MCF 10A (cell line): Measurements from ENCODE around the gene IGF2BP3. TPM values are rescaled to one million over a fixed set of nuclear protein-coding genes. Genes with fewer than 3 reads are reported as not detected.
"Not testable (repeated sequence)": the region's sequence is repeated elsewhere in the genome, so short reads cannot be mapped to it uniquely, and the experiment has no call there.

Source experiments
- BruUV-seq: library from RNA; stranded (reverse); fragments of 400-500 nt; replicated peaks from 2 replicates; lab custom pipeline; 2021; lab: Mats Ljungman, UMichigan
- CTCF ChIA-PET: fragments of 300-600 bp; sonication (Branson Sonifier 250); formaldehyde crosslinking; extraction: SDS; loops from one replicate; lab custom pipeline; 2021; ENCODE audit warnings: antibody characterized with exemption, inconsistent platforms; lab: Yijun Ruan, JAX
- POLR2A ChIA-PET: fragments of 300-600, 350-650 bp; sonication (Branson Sonifier 250); formaldehyde crosslinking; extraction: SDS; loops from one replicate; lab custom pipeline; 2020; ENCODE audit warnings: antibody characterized with exemption, inconsistent platforms; lab: Yijun Ruan, JAX
- DNase-seq: peaks from one replicate; pipeline ENCODE4 v3.0.0-alpha.2; 2018; ENCODE audit not compliant: unreplicated experiment
- H3K27ac Mint-ChIP-seq: one replicate; pipeline ENCODE4 v1.8.0; 2022; ENCODE audit warnings: mild to moderate bottlenecking, low read depth, mixed read lengths; ENCODE audit not compliant: unreplicated experiment
- H3K27me3 Mint-ChIP-seq: one replicate; pipeline ENCODE4 v1.8.0; 2022; ENCODE audit warnings: mixed read lengths; ENCODE audit not compliant: insufficient read depth, unreplicated experiment
- H3K36me3 Mint-ChIP-seq: one replicate; pipeline ENCODE4 v1.8.0; 2022; ENCODE audit warnings: mild to moderate bottlenecking, moderate library complexity, mixed read lengths; ENCODE audit not compliant: insufficient read depth, unreplicated experiment
- H3K4me1 Mint-ChIP-seq: one replicate; pipeline ENCODE4 v1.8.0; 2022; ENCODE audit warnings: mixed read lengths; ENCODE audit not compliant: insufficient read depth, unreplicated experiment
- H3K4me3 Mint-ChIP-seq: one replicate; pipeline ENCODE4 v1.8.0; 2022; ENCODE audit warnings: mild to moderate bottlenecking, moderate library complexity, mixed read lengths; ENCODE audit not compliant: unreplicated experiment
- H3K9me3 Mint-ChIP-seq: one replicate; pipeline ENCODE4 v1.8.0; 2022; ENCODE audit warnings: mixed read lengths; ENCODE audit not compliant: unreplicated experiment
- intact Hi-C: fragments of 100-400 bp; cut with micrococcal nuclease; formaldehyde crosslinking; loops from 2 replicates; pipeline ENCODE4 v1.14.1; 2022
- total RNA-seq: library from RNA; stranded (reverse); gene quantifications from 2 replicates; pipeline ENCODE4 v1.2.3, GENCODE V29; 2022
- TF ChIP-seq, protein P1 (sequence below): fragments of 200-600 bp; IDR thresholded peaks from one replicate; pipeline ENCODE4 v1.8.0; 2022; ENCODE audit warnings: antibody characterized with exemption, mild to moderate bottlenecking; ENCODE audit not compliant: unreplicated experiment

IGF2BP3 gene
- total RNA-seq, 1 experiment from 2014 or later = 29.8 TPM

DNA sequence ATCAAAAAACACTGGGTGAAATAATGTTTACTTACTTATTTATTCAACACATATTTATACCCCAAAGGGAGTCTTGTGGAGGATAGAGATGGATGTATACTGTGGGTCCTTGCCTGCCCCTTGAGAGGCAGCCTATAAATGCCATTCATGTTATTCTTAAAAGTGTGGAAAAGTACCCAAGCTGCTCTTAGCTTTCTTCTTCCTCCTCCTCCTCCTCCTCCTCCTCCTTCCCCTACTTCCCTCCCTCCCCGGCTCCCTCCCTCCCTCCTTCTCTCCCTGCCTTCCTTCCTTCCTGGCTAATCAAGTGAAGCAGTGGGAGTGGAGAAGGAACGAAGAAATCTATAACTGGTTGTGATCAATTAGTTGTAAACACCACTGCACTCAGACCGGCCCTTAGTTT lies 21.2 kb upstream of the IGF2BP3 start:
- ChIA-PET POLR2A (interaction anchor here (1.1 kb wide), 1 partner anchor 11 kb away, joined by 3 read pairs; no protein-coding TSS in a partner anchor), CTCF (no interaction called here)
- no peak for DNase-seq
- BruUV-seq = no TSS peak
- Mint-ChIP-seq H3K4me3 (no peak overlapping the region), H3K27ac (no peak overlapping the region), H3K36me3 (no peaks in the 10 kb centered on the region), H3K27me3 (no peaks in the 10 kb centered on the region), H3K4me1 (no peaks in the 10 kb centered on the region), H3K9me3 (no peaks in the 10 kb centered on the region)
- TF ChIP-seq, protein P1, sequence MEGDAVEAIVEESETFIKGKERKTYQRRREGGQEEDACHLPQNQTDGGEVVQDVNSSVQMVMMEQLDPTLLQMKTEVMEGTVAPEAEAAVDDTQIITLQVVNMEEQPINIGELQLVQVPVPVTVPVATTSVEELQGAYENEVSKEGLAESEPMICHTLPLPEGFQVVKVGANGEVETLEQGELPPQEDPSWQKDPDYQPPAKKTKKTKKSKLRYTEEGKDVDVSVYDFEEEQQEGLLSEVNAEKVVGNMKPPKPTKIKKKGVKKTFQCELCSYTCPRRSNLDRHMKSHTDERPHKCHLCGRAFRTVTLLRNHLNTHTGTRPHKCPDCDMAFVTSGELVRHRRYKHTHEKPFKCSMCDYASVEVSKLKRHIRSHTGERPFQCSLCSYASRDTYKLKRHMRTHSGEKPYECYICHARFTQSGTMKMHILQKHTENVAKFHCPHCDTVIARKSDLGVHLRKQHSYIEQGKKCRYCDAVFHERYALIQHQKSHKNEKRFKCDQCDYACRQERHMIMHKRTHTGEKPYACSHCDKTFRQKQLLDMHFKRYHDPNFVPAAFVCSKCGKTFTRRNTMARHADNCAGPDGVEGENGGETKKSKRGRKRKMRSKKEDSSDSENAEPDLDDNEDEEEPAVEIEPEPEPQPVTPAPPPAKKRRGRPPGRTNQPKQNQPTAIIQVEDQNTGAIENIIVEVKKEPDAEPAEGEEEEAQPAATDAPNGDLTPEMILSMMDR = no peak
- intact Hi-C loops = no loop called here

DNA sequence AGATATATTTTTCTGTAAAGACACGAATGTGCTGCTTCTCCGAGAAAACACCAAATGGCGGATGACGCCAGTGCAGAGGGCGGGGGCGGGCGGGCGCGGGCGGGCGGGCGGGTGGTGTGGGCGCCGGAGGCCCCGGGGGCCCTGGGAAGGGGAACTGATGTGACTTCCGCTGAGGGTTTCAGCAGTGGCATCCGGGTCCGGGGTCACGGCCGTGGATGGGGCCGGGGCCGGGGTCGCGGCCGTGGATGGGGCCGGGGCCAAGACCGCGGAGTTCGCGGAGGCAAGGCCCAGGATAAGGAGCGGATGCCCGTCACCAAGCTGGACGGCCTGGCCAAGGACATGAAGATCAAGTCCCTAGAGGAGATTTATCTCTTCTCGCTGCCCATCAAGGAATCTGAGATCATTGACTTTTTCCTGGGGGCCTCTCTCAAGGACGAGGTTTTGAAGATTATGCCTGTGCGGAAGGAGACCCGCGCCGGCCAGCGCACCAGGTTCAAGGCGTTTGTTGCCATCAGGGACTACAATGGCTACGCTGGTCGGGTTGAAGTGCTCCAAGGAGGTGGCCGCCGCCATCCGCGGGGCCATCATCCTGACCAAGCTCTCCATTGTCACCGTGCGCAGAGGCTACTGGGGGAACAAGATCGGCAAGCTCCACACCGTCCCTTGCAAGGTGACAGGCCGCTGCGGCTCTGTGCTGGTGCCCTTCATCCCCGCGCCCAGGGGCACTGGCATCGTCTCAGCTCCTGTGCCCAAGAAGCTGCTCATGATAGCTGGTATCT lies 20.3 kb upstream of the IGF2BP3 start:
- H3K9me3 Mint-ChIP-seq = no peaks in the 10 kb centered on the region
- TF ChIP-seq, protein P1 = no peak
- no TSS peak for BruUV-seq
- no peak overlapping the region for H3K27ac Mint-ChIP-seq
- ChIA-PET POLR2A (interaction anchor here (0.6 to 1.2 kb wide), 4 partner anchors 12 to 143 kb away, joined by 3 read pairs; no protein-coding TSS in a partner anchor), CTCF (interaction anchor here (0.7 to 1.0 kb wide), 2 partner anchors 214 to 218 kb away, joined by 3 read pairs; no protein-coding TSS in a partner anchor)
- H3K27me3 Mint-ChIP-seq = no peaks in the 10 kb centered on the region
- H3K36me3 Mint-ChIP-seq = no peaks in the 10 kb centered on the region
- no peaks in the 10 kb centered on the region for H3K4me1 Mint-ChIP-seq
- no peak overlapping the region for H3K4me3 Mint-ChIP-seq
- intact Hi-C loops = no loop called here
- DNase-seq = no peak

GRCh38 chr7:23488714-23489113 lies 18.4 kb upstream of the IGF2BP3 start:
- H3K4me1 Mint-ChIP-seq, intact Hi-C loops, DNase-seq, CTCF ChIA-PET, H3K27me3 Mint-ChIP-seq, BruUV-seq, POLR2A ChIA-PET, H3K4me3 Mint-ChIP-seq, H3K27ac Mint-ChIP-seq, H3K9me3 Mint-ChIP-seq, H3K36me3 Mint-ChIP-seq: not testable (repeated sequence)

GRCh38 chr7:23487670-23488069 lies 17.4 kb upstream of the IGF2BP3 start:
- no peak overlapping the region for H3K4me3 Mint-ChIP-seq
- TSS peak; percentile 35 for BruUV-seq
- H3K27me3 Mint-ChIP-seq = peaks cover 6% of the 10 kb centered on the region
- H3K36me3 Mint-ChIP-seq = no peaks in the 10 kb centered on the region
- CTCF ChIA-PET = interaction anchor here (0.9 to 1.1 kb wide), 2 partner anchors 9 to 13 kb away, joined by 3 to 4 read pairs; no protein-coding TSS in a partner anchor
- no peaks in the 10 kb centered on the region for H3K4me1 Mint-ChIP-seq
- TF ChIP-seq, protein P1 = no peak
- no peak for DNase-seq
- H3K27ac Mint-ChIP-seq = no peak overlapping the region
- H3K9me3 Mint-ChIP-seq = no peaks in the 10 kb centered on the region
- POLR2A ChIA-PET = interaction anchor here (0.9 kb wide), 1 partner anchor 130 kb away, joined by 3 read pairs; no protein-coding TSS in a partner anchor
- intact Hi-C loops = no loop called here
